Measurements from ENCODE around the gene FBH1.
"Not testable (repeated sequence)": the region's sequence is repeated elsewhere in the genome, so short reads cannot be mapped to it uniquely, and the experiment has no call there.

Gene FBH1

DNA sequence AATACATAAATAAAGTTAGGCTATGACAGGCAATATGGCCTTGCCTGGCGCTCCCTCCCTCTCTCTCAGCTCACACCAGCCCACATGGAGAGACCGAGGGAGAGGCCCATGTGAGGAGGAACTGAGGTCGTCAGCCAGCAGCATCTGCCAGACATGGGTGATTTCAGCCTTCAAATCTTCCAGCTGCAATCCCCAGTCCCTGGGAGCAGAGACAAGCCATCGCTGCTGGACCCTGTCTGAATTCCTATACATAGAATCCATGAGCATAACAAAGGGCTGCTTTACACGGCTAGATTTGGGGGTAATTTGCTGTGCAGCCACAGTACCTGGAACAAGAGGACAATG, 35.9 kb upstream of the FBH1 start:
- TF ChIP-seq, protein P1, sequence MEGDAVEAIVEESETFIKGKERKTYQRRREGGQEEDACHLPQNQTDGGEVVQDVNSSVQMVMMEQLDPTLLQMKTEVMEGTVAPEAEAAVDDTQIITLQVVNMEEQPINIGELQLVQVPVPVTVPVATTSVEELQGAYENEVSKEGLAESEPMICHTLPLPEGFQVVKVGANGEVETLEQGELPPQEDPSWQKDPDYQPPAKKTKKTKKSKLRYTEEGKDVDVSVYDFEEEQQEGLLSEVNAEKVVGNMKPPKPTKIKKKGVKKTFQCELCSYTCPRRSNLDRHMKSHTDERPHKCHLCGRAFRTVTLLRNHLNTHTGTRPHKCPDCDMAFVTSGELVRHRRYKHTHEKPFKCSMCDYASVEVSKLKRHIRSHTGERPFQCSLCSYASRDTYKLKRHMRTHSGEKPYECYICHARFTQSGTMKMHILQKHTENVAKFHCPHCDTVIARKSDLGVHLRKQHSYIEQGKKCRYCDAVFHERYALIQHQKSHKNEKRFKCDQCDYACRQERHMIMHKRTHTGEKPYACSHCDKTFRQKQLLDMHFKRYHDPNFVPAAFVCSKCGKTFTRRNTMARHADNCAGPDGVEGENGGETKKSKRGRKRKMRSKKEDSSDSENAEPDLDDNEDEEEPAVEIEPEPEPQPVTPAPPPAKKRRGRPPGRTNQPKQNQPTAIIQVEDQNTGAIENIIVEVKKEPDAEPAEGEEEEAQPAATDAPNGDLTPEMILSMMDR (IDR thresholded peaks at IDR 0.05; ENCODE audit: insufficient read depth, missing control alignments): no peak
- no peak for DNase-seq (ENCODE audit: insufficient read length, low spot score)
- no peak for FAIRE-seq

DNA sequence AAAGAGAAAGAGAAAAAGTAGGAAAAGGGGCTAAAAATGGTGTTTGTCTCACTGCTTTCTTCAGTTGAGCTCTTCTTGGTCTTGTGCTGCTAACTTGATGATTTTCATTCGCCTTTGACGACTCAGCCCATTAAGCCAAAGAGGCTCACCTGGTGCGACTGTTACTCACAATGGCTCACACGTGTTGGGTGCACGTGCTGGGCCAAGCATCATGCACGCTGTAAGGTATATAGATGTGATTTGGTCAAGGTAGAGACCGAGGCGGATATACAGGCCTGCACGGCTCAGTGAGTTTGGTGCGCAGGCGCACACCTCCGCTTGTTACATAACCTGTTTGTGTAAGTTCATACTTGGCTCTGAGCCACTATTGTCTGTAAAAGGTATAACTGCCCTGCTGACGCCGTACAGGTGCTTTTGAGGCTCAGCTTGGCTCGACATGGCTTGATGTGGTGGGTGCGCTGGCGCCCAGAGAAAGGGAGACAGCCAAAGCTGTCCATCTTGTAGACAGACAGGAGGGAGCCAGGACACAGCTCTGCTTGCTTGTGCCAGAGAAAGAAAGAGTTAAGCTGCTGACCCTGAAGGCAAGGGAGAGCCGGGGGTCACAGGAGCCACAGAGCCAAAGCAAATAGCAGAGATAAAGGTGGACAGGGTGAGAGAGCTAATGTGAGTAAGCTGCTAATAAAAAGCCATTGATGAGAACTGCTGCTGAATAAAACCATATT, 33.9 kb upstream of the FBH1 start:
- no peak for DNase-seq (ENCODE audit: insufficient read length, low spot score)
- TF ChIP-seq, protein P1 (IDR thresholded peaks at IDR 0.05; ENCODE audit: insufficient read depth, missing control alignments): no peak
- no peak for FAIRE-seq

DNA sequence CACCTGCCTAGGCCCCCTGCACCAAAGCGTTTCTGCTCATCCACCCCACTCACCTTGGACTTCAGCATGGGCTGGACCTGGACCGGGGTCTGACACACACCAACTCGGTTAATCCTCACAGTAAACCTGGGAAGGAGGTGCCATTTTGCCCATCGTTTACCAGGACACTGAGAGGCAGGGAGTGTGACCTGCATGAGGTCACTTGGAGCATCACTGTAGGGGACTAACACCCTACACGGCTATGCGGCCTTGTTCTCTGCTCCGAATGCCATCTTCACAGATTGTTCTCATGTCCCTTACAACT, 33.4 kb upstream of the FBH1 start:
- TF ChIP-seq, protein P1 (IDR thresholded peaks at IDR 0.05; ENCODE audit: insufficient read depth, missing control alignments): no peak
- no peak for FAIRE-seq
- DNase-seq (ENCODE audit: insufficient read length, low spot score): no peak

DNA sequence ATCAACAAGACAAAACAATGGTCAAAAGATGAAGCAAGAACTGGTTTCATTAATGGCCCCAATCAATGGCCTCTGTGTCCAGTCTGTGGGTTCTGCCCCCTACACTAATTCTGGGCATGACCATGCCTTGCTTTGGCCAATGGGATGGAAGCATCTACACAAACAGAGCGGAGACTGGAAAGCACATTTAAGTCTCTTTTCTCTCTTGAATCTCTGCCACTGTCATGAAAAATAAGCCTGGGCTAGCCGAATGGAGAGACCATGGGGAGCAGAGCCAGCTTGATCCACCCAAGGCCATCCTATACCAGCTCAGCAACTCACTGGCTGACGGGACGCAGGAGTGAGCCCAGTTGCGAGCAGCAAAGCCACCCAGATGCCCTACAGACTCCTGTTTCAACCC, 31.2 kb upstream of the FBH1 start:
- TF ChIP-seq, protein P1 (IDR thresholded peaks at IDR 0.05; ENCODE audit: insufficient read depth, missing control alignments): no peak
- FAIRE-seq (no peak), DNase-seq (ENCODE audit: insufficient read length, low spot score) (no peak)

DNA sequence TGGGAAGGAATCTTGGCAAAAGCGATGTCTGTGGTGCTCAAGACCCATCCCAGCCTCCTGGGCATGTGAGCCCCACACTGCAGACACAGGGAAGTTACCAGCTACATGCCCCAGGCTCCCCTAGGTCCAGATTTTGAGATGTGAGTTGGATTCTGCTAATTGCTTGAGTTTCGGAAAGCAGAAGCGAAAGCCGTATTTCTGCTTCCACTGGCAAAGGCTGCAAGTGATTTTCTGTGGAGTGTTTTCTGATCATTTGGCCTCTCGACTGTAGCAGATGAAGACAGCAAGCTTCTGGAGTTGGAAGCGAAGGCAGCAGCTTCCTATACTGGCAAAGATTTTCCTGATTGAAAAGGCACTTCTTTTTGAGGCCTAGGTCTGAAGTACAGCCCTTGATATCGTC, 30.0 kb upstream of the FBH1 start:
- FAIRE-seq (no peak), DNase-seq (ENCODE audit: insufficient read length, low spot score) (no peak)
- TF ChIP-seq, protein P1 (IDR thresholded peaks at IDR 0.05; ENCODE audit: insufficient read depth, missing control alignments): no peak

DNA sequence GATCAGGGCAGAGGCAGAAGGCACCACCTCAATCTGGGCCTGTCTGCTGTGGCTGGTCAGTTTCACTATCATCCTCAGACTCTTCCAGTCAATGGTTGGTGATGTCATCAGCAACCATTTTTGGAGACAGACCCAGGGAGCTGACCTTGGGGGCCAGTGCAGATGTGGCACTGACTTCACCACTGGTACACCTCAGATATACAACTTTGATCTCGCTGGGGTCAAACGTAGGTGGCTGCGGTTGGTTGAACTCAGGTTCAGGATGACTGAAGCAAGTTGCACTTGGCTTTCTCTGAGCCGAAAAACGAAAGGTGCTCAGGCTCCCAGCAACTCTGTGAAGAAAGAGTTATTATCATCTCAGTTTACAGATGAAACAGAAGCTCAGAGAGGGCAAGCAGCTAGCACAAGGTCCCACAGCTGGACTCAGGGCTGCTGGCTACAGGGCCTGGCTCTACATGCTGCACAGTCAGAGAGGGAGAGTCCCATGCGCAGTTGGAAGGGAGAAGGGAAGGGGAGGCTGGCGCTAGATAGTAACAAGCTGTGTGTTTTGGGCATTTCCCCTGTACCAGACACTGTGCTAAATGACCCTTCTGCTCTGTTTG, 27.6 kb upstream of the FBH1 start:
- FAIRE-seq: no peak

DNA sequence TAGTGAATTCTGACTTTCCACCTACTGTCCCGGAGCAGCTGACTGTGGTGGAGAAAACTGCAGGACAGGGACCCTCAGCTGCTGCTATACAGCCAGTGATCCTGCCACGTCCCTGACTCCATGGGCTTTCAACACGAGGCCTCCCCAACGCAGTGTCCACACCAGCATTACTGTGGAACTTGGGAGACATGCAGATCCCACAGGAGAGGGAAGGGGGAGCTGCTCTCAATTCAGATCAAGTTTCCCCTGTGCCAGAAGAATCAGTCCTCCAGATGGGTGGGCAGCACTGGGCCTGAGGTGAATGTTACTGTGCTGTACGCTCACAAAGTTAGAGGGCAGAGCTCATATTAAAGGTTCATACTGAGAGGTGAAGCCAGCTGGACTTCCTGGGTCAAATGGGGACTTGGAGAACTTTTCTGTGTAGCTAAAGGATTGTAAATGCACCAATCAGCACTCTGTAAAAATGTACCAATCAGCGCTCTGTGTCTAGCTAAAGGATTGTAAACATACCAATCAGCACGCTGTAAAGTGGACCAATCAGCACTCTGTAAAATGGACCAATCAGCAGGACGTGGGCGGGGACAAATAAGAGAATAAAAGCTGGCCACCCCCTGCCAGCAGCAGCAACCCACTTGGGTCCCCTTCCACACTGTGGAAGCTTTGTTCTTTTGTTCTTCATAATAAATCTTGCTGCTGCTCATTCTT, 26.9 kb upstream of the FBH1 start:
- DNase-seq (ENCODE audit: insufficient read length, low spot score): not testable (repeated sequence)

More for the DNA sequence above, 27.6 kb upstream of the FBH1 start:
- DNase-seq (ENCODE audit: insufficient read length, low spot score): no peak
- TF ChIP-seq, protein P1 (IDR thresholded peaks at IDR 0.05; ENCODE audit: insufficient read depth, missing control alignments): no peak

DNA sequence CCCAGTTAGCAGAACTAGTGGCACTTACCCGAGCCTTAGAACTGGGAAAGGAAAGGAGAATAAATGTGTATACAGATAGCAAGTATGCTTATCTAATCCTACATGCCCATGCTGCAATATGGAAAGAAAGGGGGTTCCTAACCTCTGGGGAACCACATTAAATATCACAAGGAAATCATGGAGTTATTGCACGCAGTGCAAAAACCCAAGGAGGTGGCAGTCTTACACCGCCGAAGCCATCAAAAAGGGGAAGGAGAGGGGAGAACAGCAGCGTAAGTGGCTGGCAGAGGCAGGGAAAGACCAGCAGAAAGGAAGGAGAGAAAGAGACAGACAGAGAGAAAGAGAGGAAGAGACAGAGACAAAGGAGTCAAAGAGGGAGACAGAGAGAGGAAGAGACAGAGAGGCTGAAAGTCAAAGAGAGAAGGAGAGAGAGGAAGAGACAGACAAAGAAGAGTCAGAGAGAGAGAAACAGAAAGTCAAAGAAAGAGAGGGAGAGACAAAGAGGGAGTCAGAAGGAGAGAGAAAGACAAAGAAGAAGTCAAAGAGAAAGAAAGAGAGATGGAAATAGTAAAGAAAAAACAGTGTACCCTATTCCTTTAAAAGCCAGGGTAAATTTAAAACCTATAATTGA, 23.5 kb upstream of the FBH1 start:
- DNase-seq (ENCODE audit: insufficient read length, low spot score); FAIRE-seq: not testable (repeated sequence)

More for the DNA sequence above, 26.9 kb upstream of the FBH1 start:
- FAIRE-seq: not testable (repeated sequence)

DNA sequence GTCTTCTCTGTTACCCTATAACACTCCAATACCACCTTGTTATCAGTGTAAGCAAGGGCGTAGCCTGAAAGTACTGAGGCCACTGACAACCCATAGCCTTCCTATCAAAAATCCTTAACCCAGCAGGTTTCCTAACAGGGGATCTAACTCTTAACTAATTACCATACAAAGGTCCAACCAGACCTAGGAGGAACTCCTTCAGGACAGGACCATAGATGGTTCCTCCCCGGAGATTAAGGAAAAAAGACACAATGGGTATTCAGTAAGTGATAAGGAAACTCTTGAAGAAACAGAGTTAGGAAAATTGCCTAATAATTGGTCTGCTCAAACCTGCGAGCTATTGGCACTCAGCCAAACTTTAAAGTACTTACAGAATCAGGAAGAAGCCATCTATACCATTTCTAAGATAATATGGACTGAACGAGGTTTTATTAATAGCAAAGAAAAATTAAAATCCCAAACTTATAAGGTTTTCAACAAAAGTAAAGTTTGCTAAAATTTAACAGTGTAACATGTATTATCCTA, 22.9 kb upstream of the FBH1 start:
- FAIRE-seq; DNase-seq (ENCODE audit: insufficient read length, low spot score): not testable (repeated sequence)

DNA sequence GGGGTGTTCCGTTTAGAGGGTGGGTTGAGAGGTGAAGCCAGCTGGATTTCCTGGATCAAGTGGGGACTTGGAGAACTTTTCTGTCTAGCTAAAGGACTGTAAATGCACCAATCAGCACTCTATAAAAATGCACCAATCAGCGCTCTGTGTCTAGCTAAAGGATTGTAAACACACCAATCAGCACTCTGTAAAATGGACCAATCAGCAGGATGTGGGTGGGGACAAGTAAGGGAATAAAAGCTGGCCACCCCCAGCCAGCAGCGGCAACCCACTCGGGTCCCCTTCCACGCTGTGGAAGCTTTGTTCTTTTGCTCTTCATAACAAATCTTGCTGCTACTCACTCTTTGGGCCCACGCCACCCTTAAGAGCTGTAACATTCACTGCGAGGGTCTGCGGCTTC, 21.7 kb upstream of the FBH1 start:
- FAIRE-seq; DNase-seq (ENCODE audit: insufficient read length, low spot score): not testable (repeated sequence)
